AG09309 (cell line): ENCODE data around the gene ABTB1.

Experiments used
- DNase-seq: peaks from one replicate; pipeline ENCODE4 v3.0.0-alpha.2; 2010; ENCODE audit warnings: low read depth
- H3K4me3 ChIP-seq: 2 replicates; pipeline ENCODE4 v1.5.1; 2011; ENCODE audit warnings: mild to moderate bottlenecking, low read depth, low read length, moderate library complexity; ENCODE audit not compliant: control insufficient read depth
- CTCF ChIP-seq: IDR thresholded peaks from 2 replicates; pipeline ENCODE4 v1.5.1; 2011; ENCODE audit warnings: mild to moderate bottlenecking, low read depth, low read length, inconsistent platforms; ENCODE audit not compliant: insufficient read depth, control insufficient read depth; ENCODE audit errors: missing control alignments

ABTB1 gene

DNA sequence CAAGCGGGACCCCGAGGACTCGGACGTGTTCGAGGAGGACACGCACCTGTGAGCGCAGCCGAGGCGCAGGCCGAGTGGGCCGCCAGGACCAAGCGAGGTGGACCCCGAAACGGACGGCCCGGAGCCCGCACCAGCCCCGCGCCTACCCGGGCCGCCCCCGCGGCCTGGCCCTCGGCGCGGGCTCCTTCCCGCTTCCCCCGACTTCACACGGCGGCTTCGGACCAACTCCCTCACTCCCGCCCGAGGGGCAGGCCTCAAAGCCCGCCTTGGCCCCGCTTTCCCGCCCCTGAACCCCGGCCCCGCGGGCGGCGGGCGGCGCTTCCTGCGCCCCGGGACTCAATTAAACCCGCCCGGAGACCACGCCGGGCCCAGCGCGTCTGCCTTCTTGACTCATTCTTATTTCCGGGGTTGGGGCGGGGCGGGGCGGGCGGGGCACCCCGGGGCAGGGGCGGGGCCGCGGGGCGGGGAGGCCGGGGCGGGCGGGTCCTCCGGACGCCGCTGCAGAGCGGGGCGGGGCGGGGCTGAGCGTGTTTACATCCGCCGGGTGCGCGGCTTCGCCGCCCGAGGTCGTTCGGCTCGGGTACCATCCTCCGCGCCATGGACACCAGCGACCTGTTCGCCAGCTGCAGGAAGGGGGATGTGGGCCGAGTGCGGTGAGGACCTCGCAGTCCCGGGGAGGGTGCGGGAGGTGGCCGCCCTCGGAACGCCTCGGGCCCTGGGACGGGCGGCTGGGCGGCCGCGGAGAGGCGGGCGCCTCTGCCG, at the start of gene ABTB1:
ABTB1 (plus strand) TSS at position 524 of the 762 bp plus-strand sequence; CDS start at position 598, 74 bp downstream.
- no peak for TF ChIP-seq CTCF
- H3K4me3 ChIP-seq = peak within 1 kb of the TSS; percentile 74
- no peak for DNase-seq

- DNase-seq = no peak
- TF ChIP-seq CTCF = no peak
- H3K4me3 ChIP-seq = no peak overlapping the region
Observed at GRCh38 chr3:127624063-127624462, 48.7 kb upstream of the ABTB1 start.

DNA sequence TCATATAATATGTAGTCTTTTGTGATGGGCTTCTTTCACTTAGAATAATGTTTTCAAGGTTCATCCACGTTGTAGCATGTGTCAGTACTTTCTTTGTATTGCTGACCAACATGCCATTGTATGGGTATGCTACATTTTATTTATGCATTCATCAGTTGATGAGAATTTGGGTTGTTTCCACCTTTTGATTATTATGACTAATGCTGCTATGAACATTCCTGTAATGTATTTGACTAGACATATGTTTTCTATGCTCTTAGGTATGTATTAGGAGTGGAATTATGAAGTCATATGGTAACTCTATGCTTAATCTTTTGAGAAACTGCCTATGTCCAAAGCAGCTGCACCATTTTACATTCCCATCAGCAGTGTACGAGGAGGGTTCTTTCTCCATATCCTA, 46.9 kb upstream of the ABTB1 start:
- H3K4me3 ChIP-seq = no peak overlapping the region
- no peak for TF ChIP-seq CTCF
- DNase-seq = no peak

- no peak overlapping the region for H3K4me3 ChIP-seq
- DNase-seq = no peak
- TF ChIP-seq CTCF = no peak
Observed at GRCh38 chr3:127628426-127628787, 44.3 kb upstream of the ABTB1 start.

- TF ChIP-seq CTCF = no peak
- peak within 1 kb of the TSS; percentile 37 for H3K4me3 ChIP-seq
- no peak for DNase-seq
Observed at GRCh38 chr3:127628788-127629466, 43.8 kb upstream of the ABTB1 start, which contains the start of gene PODXL2. TSS of gene PODXL2 (plus strand) at chr3:127629185. CDS start at chr3:127629220, 35 bp downstream.

DNA sequence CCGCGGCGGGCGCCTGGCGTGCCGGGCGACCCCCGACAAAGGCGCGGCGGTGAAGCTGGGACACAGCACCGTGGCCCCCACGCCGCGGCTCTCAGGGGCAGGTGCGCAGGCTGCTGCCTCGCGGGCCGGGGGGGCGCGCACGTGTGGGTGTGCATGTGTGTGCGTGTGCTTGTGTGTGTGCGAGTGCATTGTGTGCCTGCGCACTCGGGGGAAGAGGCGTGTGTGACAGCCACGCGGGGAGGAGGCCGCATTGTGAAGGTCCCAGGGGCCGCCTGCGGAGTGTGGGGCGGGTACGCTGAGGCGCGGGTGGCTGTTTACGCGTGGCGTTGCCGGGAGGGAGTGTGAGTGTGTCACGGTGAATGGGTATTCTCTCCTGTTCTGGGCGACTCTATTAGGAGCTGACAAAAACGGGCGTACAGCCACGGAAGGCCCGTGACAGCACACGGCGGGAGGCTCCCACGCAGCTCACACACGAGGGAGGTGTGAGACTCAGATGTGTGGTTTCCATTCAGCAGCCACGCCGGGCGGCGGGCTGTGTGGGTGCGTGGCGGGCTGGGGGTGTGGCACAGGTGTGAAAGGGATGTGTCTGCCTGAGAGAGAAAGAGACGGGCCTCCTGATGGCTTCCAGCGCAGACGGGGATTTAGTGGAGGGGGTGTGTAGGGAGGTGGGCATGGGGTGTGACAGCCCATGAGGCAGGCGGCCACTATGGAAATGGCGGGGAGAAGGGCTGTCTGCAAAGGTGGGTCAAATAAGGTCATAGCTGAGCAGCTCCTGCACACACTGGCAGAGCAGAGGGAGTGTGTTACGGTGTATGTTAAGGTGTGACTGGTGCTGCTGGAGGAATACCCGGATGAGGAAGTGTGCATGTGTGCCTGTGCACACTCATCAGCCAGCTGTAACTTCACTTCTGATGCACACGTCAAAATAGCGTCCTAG, 43.0 kb upstream of the ABTB1 start:
- peak overlapping the region; percentile 37 for H3K4me3 ChIP-seq
- TF ChIP-seq CTCF = no peak
- DNase-seq = no peak
